ENCODE data around the gene UBE2H.

- TF ChIP-seq ZBTB33 (IDR thresholded peaks at IDR 0.05; ENCODE audit: borderline replicate concordance, low read depth), result no peak
- no peak for TF ChIP-seq RAD21 (IDR thresholded peaks at IDR 0.05; ENCODE audit: low read length)
- no peak for TF ChIP-seq USF1 (IDR thresholded peaks at IDR 0.05; ENCODE audit: borderline replicate concordance, low read depth)
Measured at GRCh38 chr7:129875745-129876411, 76.9 kb downstream of the UBE2H start.

Data from SK-N-SH (cell line).